Measurements from ENCODE around the gene DEFB123.

Gene DEFB123

GRCh38 chr20:31484001-31484400, 43.6 kb downstream of the DEFB123 start:
- POLR2A ChIA-PET = no interaction called here
- CTCF ChIA-PET = interaction anchor here (0.8 kb wide), 1 partner anchor 19 kb away, joined by 3 read pairs; no protein-coding TSS in a partner anchor
- no peak for TF ChIP-seq SP1 (IDR thresholded peaks at IDR 0.05)
- TF ChIP-seq ELF4 (IDR thresholded peaks at IDR 0.05) = no peak
- TF ChIP-seq FOXM1 (IDR thresholded peaks at IDR 0.05; ENCODE audit: borderline replicate concordance) = no peak
- no peak for TF ChIP-seq FOXA1 (IDR thresholded peaks at IDR 0.05)
- no peak for TF ChIP-seq HDGF (IDR thresholded peaks at IDR 0.05; ENCODE audit: borderline replicate concordance)
- TF ChIP-seq LEF1 (IDR thresholded peaks at IDR 0.05; ENCODE audit: borderline replicate concordance) = no peak
- no peak for TF ChIP-seq ZNF384 (IDR thresholded peaks at IDR 0.05)
- TF ChIP-seq SUZ12 (IDR thresholded peaks at IDR 0.05) = no peak
- no peak for TF ChIP-seq TARDBP (IDR thresholded peaks at IDR 0.05)
- TF ChIP-seq L3MBTL2 (conservative IDR thresholded peaks at IDR 0.05) = no peak
- no peak for TF ChIP-seq BHLHE40 (IDR thresholded peaks at IDR 0.05; ENCODE audit: borderline replicate concordance)
- TF ChIP-seq ARNT (IDR thresholded peaks at IDR 0.05) = no peak
- TF ChIP-seq NFRKB (IDR thresholded peaks at IDR 0.05) = no peak
- TF ChIP-seq FOXK2 (IDR thresholded peaks at IDR 0.05) = no peak
- TF ChIP-seq CTBP1 (IDR thresholded peaks at IDR 0.05; ENCODE audit: borderline replicate concordance) = no peak
- TF ChIP-seq PKNOX1 (IDR thresholded peaks at IDR 0.05) = no peak
- no peak for DNase-seq (ENCODE audit: extremely low spot score)

- CTCF ChIA-PET = interaction anchor here (2.1 kb wide), 1 partner anchor 17 kb away, joined by 6 read pairs; no protein-coding TSS in a partner anchor
- no peak for TF ChIP-seq NFRKB (IDR thresholded peaks at IDR 0.05)
- no peak for DNase-seq (ENCODE audit: extremely low spot score)
- POLR2A ChIA-PET = no interaction called here
These were observed 45.3 kb downstream of the DEFB123 start for GRCh38 chr20:31485450-31486339.

GRCh38 chr20:31488115-31488514, 47.7 kb downstream of the DEFB123 start:
- no peak for DNase-seq (ENCODE audit: extremely low spot score)
- CTCF ChIA-PET = interaction anchor here (0.9 kb wide), 1 partner anchor 28 kb away, joined by 4 read pairs; no protein-coding TSS in a partner anchor
- POLR2A ChIA-PET = no interaction called here
- TF ChIP-seq ZNF384 (IDR thresholded peaks at IDR 0.05) (no peak), L3MBTL2 (conservative IDR thresholded peaks at IDR 0.05) (no peak), BHLHE40 (IDR thresholded peaks at IDR 0.05; ENCODE audit: borderline replicate concordance) (no peak), FOXA1 (IDR thresholded peaks at IDR 0.05) (no peak), SP1 (IDR thresholded peaks at IDR 0.05) (no peak), TARDBP (IDR thresholded peaks at IDR 0.05) (no peak), HDGF (IDR thresholded peaks at IDR 0.05; ENCODE audit: borderline replicate concordance) (no peak), CTBP1 (IDR thresholded peaks at IDR 0.05; ENCODE audit: borderline replicate concordance) (no peak), FOXK2 (IDR thresholded peaks at IDR 0.05) (no peak), SUZ12 (IDR thresholded peaks at IDR 0.05) (no peak), FOXM1 (IDR thresholded peaks at IDR 0.05; ENCODE audit: borderline replicate concordance) (no peak)

GRCh38 chr20:31489152-31489551, 48.7 kb downstream of the DEFB123 start:
- ChIA-PET CTCF (interaction anchor here (2.9 kb wide), 1 partner anchor 14 kb away, joined by 15 read pairs; no protein-coding TSS in a partner anchor), POLR2A (no interaction called here)
- no peak for DNase-seq (ENCODE audit: extremely low spot score)
- TF ChIP-seq LEF1 (IDR thresholded peaks at IDR 0.05; ENCODE audit: borderline replicate concordance) = no peak

GRCh38 chr20:31490752-31491151, 50.3 kb downstream of the DEFB123 start:
- ChIA-PET POLR2A (no interaction called here), CTCF (interaction anchor here (0.7 to 2.9 kb wide), 2 partner anchors 12 to 18 kb away, joined by 4 to 15 read pairs; no protein-coding TSS in a partner anchor)
- DNase-seq (ENCODE audit: extremely low spot score) = no peak
- TF ChIP-seq L3MBTL2 (conservative IDR thresholded peaks at IDR 0.05) (no peak), PKNOX1 (IDR thresholded peaks at IDR 0.05) (no peak), ELF4 (IDR thresholded peaks at IDR 0.05) (no peak), FOXK2 (IDR thresholded peaks at IDR 0.05) (no peak), ZNF384 (IDR thresholded peaks at IDR 0.05) (no peak)

- ChIA-PET CTCF (interaction anchor here (1.2 kb wide), 1 partner anchor 33 kb away, joined by 4 read pairs; no protein-coding TSS in a partner anchor), POLR2A (no interaction called here)
- TF ChIP-seq ZNF384 (IDR thresholded peaks at IDR 0.05) (no peak), ARNT (IDR thresholded peaks at IDR 0.05) (no peak), HDGF (IDR thresholded peaks at IDR 0.05; ENCODE audit: borderline replicate concordance) (no peak), NFRKB (IDR thresholded peaks at IDR 0.05) (no peak), FOXK2 (IDR thresholded peaks at IDR 0.05) (no peak), LEF1 (IDR thresholded peaks at IDR 0.05; ENCODE audit: borderline replicate concordance) (no peak), TARDBP (IDR thresholded peaks at IDR 0.05) (no peak), SP1 (IDR thresholded peaks at IDR 0.05) (no peak), PKNOX1 (IDR thresholded peaks at IDR 0.05) (no peak), CTBP1 (IDR thresholded peaks at IDR 0.05; ENCODE audit: borderline replicate concordance) (no peak), FOXM1 (IDR thresholded peaks at IDR 0.05; ENCODE audit: borderline replicate concordance) (no peak), SUZ12 (IDR thresholded peaks at IDR 0.05) (no peak), BHLHE40 (IDR thresholded peaks at IDR 0.05; ENCODE audit: borderline replicate concordance) (no peak), FOXA1 (IDR thresholded peaks at IDR 0.05) (no peak), L3MBTL2 (conservative IDR thresholded peaks at IDR 0.05) (no peak), ELF4 (IDR thresholded peaks at IDR 0.05) (no peak)
- DNase-seq (ENCODE audit: extremely low spot score) = peak; percentile 62
These were observed 53.7 kb downstream of the DEFB123 start for GRCh38 chr20:31494131-31494530.

Measured in HEK293T (cell line).